IPS-15b (cell line): Measurements from ENCODE around the gene SORCS1.

Experiments used
- H3K27me3 ChIP-seq: one replicate; pipeline ENCODE4 v1.6.1; 2013; ENCODE audit warnings: low read length; ENCODE audit not compliant: control insufficient read depth, insufficient read depth
- H3K36me3 ChIP-seq: one replicate; pipeline ENCODE4 v1.6.1; 2013; ENCODE audit warnings: low read length; ENCODE audit not compliant: control insufficient read depth, insufficient read depth
- H3K4me1 ChIP-seq: one replicate; pipeline ENCODE4 v1.6.1; 2013; ENCODE audit warnings: mild to moderate bottlenecking, low read length; ENCODE audit not compliant: control insufficient read depth, insufficient read depth
- H3K4me3 ChIP-seq: one replicate; pipeline ENCODE4 v1.5.1; 2013; ENCODE audit warnings: low read depth, low read length
- H3K9ac ChIP-seq: one replicate; pipeline ENCODE4 v1.6.1; 2013; ENCODE audit warnings: low read depth, mild to moderate bottlenecking, low read length
- H3K9me3 ChIP-seq: one replicate; pipeline ENCODE4 v1.6.1; 2013; ENCODE audit warnings: mild to moderate bottlenecking, low read length; ENCODE audit not compliant: control insufficient read depth, insufficient read depth

SORCS1 gene

GRCh38 chr10:106863549-106863948 lies 301.0 kb downstream of the SORCS1 start:
- Histone ChIP-seq H3K9me3 (no peaks in the 10 kb centered on the region), H3K4me3 (no peak overlapping the region), H3K4me1 (no peaks in the 10 kb centered on the region), H3K36me3 (no peaks in the 10 kb centered on the region), H3K27me3 (no peaks in the 10 kb centered on the region), H3K9ac (no peak overlapping the region)

GRCh38 chr10:106859892-106860652 lies 304.4 kb downstream of the SORCS1 start:
- no peaks in the 10 kb centered on the region for H3K4me1 ChIP-seq

GRCh38 chr10:106857728-106858127 lies 306.8 kb downstream of the SORCS1 start:
- Histone ChIP-seq H3K4me3 (no peak overlapping the region), H3K36me3 (no peaks in the 10 kb centered on the region), H3K4me1 (no peaks in the 10 kb centered on the region), H3K27me3 (no peaks in the 10 kb centered on the region), H3K9ac (no peak overlapping the region), H3K9me3 (no peaks in the 10 kb centered on the region)

More at GRCh38 chr10:106859892-106860652, 304.4 kb downstream of the SORCS1 start:
- H3K27me3 ChIP-seq: no peaks in the 10 kb centered on the region
- no peaks in the 10 kb centered on the region for H3K9me3 ChIP-seq
- H3K4me3 ChIP-seq: no peak overlapping the region
- no peaks in the 10 kb centered on the region for H3K36me3 ChIP-seq
- no peak overlapping the region for H3K9ac ChIP-seq

- Histone ChIP-seq H3K4me1 (no peaks in the 10 kb centered on the region), H3K27me3 (no peaks in the 10 kb centered on the region), H3K9me3 (no peaks in the 10 kb centered on the region), H3K36me3 (no peaks in the 10 kb centered on the region), H3K4me3 (no peak overlapping the region), H3K9ac (no peak overlapping the region)
Measured at GRCh38 chr10:106857213-106857612, 307.3 kb downstream of the SORCS1 start.

- Histone ChIP-seq H3K9ac (no peak overlapping the region), H3K36me3 (no peaks in the 10 kb centered on the region), H3K9me3 (no peaks in the 10 kb centered on the region), H3K4me1 (no peaks in the 10 kb centered on the region), H3K27me3 (no peaks in the 10 kb centered on the region), H3K4me3 (no peak overlapping the region)
Measured at GRCh38 chr10:106836933-106837663, 327.4 kb downstream of the SORCS1 start.

GRCh38 chr10:106832846-106833245 lies 331.7 kb downstream of the SORCS1 start:
- no peak overlapping the region for H3K9ac ChIP-seq
- no peaks in the 10 kb centered on the region for H3K36me3 ChIP-seq
- no peaks in the 10 kb centered on the region for H3K9me3 ChIP-seq
- H3K4me3 ChIP-seq: no peak overlapping the region
- H3K4me1 ChIP-seq: no peaks in the 10 kb centered on the region
- no peaks in the 10 kb centered on the region for H3K27me3 ChIP-seq

GRCh38 chr10:106830471-106830870 lies 334.0 kb downstream of the SORCS1 start:
- Histone ChIP-seq H3K27me3 (no peaks in the 10 kb centered on the region), H3K36me3 (no peaks in the 10 kb centered on the region), H3K9ac (no peak overlapping the region), H3K4me3 (no peak overlapping the region), H3K4me1 (no peaks in the 10 kb centered on the region), H3K9me3 (no peaks in the 10 kb centered on the region)

GRCh38 chr10:106830006-106830405 lies 334.5 kb downstream of the SORCS1 start:
- Histone ChIP-seq H3K27me3 (no peaks in the 10 kb centered on the region), H3K4me1 (no peaks in the 10 kb centered on the region), H3K9ac (no peak overlapping the region), H3K9me3 (no peaks in the 10 kb centered on the region), H3K4me3 (no peak overlapping the region), H3K36me3 (no peaks in the 10 kb centered on the region)

- Histone ChIP-seq H3K36me3 (no peaks in the 10 kb centered on the region), H3K9me3 (no peaks in the 10 kb centered on the region), H3K4me3 (no peak overlapping the region), H3K27me3 (no peaks in the 10 kb centered on the region), H3K4me1 (no peaks in the 10 kb centered on the region), H3K9ac (no peak overlapping the region)
Measured at GRCh38 chr10:106826716-106827115, 337.8 kb downstream of the SORCS1 start.

- Histone ChIP-seq H3K27me3 (no peaks in the 10 kb centered on the region), H3K4me1 (no peaks in the 10 kb centered on the region), H3K4me3 (no peak overlapping the region), H3K36me3 (no peaks in the 10 kb centered on the region), H3K9ac (no peak overlapping the region), H3K9me3 (no peaks in the 10 kb centered on the region)
Measured at GRCh38 chr10:106825576-106826364, 338.7 kb downstream of the SORCS1 start.

GRCh38 chr10:106820579-106820978 lies 343.9 kb downstream of the SORCS1 start:
- no peaks in the 10 kb centered on the region for H3K36me3 ChIP-seq
- H3K27me3 ChIP-seq: no peaks in the 10 kb centered on the region
- no peak overlapping the region for H3K4me3 ChIP-seq
- no peaks in the 10 kb centered on the region for H3K9me3 ChIP-seq
- H3K9ac ChIP-seq: no peak overlapping the region
- H3K4me1 ChIP-seq: no peaks in the 10 kb centered on the region
